Thyroid gland (tissue), 4 donors: ENCODE data around the gene XKRX.

Source experiments
- POLR2A ChIP-seq, 2 donors: fragments of 450-650 bp; IDR thresholded peaks; one replicate each; pipeline ENCODE4 v1.6.1; 2017; ENCODE audit warnings: antibody characterized with exemption in 2 of 2, mild to moderate bottlenecking in 2 of 2, moderate library complexity in 1 of 2
- TF ChIP-seq, protein P1 (sequence below), 6 experiments: fragments of 200-600 bp in 3 of 6; fragments of 450-650 bp in 3 of 6; sonication (generic) in 3 of 6; IDR thresholded peaks; one replicate each; pipeline ENCODE4 v1.5.1; 2016 to 2019; ENCODE audit warnings: antibody characterized with exemption in 6 of 6, mild to moderate bottlenecking in 2 of 6, inconsistent platforms in 1 of 6, moderate library complexity in 1 of 6

DNA sequence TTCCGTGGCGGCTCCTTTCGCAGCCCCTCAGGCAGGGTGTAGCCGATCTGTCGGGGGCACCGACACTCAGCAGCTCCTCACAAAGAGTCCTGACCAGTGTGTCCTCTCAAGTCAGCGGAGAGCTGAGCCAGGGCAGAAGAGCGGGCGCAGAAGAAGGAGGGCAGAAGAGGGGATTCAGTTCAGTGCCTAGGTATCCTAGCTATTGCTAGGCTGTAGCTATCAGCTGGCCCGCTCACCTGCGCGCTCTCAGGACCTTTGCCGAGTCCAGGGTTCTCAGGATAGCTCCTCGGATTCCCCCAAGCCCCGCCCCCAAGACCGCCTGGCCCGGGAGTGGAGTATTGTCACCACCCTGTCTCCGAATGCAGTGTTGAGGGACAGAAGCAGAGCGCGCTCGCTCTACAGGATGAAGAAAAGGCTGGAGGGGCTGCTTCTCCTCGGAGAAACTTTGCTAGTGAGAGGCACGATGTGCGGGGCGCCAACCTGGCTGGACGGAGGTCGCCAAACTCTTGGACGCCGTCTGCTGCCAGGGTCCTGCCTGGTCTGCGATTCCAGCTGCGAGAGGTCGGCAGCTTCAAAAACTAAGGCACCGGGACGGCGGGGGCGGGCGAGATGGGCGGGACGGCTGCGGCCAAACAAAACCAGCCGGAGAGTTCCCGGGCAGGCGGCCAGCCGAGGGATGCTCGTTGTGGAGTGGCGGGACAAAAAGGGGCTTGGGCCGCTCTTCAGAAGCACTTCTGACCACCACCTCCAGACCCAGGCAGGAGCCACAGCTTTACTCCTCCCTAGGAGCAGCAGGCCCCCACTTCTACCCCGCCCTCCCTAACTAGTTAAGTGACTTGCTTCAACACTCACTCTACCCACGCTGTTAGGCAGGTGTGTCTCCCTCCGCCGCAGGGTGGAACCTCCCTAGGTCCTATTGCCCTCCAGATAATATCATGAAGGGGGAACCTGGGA lies at the start of gene XKRX:
- peak in 1 of 2 donors; percentile 29 for TF ChIP-seq POLR2A (IDR thresholded peaks at IDR 0.05)
- TF ChIP-seq, protein P1, sequence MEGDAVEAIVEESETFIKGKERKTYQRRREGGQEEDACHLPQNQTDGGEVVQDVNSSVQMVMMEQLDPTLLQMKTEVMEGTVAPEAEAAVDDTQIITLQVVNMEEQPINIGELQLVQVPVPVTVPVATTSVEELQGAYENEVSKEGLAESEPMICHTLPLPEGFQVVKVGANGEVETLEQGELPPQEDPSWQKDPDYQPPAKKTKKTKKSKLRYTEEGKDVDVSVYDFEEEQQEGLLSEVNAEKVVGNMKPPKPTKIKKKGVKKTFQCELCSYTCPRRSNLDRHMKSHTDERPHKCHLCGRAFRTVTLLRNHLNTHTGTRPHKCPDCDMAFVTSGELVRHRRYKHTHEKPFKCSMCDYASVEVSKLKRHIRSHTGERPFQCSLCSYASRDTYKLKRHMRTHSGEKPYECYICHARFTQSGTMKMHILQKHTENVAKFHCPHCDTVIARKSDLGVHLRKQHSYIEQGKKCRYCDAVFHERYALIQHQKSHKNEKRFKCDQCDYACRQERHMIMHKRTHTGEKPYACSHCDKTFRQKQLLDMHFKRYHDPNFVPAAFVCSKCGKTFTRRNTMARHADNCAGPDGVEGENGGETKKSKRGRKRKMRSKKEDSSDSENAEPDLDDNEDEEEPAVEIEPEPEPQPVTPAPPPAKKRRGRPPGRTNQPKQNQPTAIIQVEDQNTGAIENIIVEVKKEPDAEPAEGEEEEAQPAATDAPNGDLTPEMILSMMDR (IDR thresholded peaks at IDR 0.05) = no peak
